Muscle layer of duodenum (tissue), 2 donors: ENCODE results near the gene L3MBTL1.

Experiments
- H3K27ac ChIP-seq: one replicate; pipeline ENCODE4 v1.7.0; 2013; ENCODE audit warnings: mild to moderate bottlenecking, low read length
- H3K27me3 ChIP-seq: one replicate; pipeline ENCODE4 v1.7.0; 2013; ENCODE audit warnings: low read depth, mild to moderate bottlenecking, control low read depth, low read length
- H3K36me3 ChIP-seq, 2 donors: one replicate each; pipeline ENCODE4 v1.7.0; 2013; ENCODE audit warnings: low read length in 2 of 2, control low read depth in 1 of 2, mild to moderate bottlenecking in 1 of 2; ENCODE audit not compliant: insufficient read depth in 2 of 2, control insufficient read depth in 1 of 2
- H3K4me1 ChIP-seq, 2 donors: one replicate each; pipeline ENCODE4 v1.7.0; 2013; ENCODE audit warnings: low read length in 2 of 2, mild to moderate bottlenecking in 2 of 2, control low read depth in 1 of 2, moderate library complexity in 1 of 2; ENCODE audit not compliant: insufficient read depth in 2 of 2, control insufficient read depth in 1 of 2
- H3K4me3 ChIP-seq, 2 donors: one replicate each; pipeline ENCODE4 v1.7.0; 2013; ENCODE audit warnings: low read length in 2 of 2, low read depth in 1 of 2, mild to moderate bottlenecking in 1 of 2
- H3K9me3 ChIP-seq, 2 donors: one replicate each; pipeline ENCODE4 v1.7.0; 2013; ENCODE audit warnings: low read length in 2 of 2, control low read depth in 1 of 2, mild to moderate bottlenecking in 1 of 2; ENCODE audit not compliant: control insufficient read depth in 1 of 2
- donor health status: healthy.

L3MBTL1 gene

GRCh38 chr20:43529457-43530153 lies 22.1 kb downstream of the L3MBTL1 start:
- Histone ChIP-seq H3K4me3 (no peak overlapping the region), H3K9me3 (no peaks in the 10 kb centered on the region), H3K27me3 (no peaks in the 10 kb centered on the region), H3K36me3 (no peaks in the 10 kb centered on the region), H3K4me1 (no peaks in the 10 kb centered on the region), H3K27ac (no peak overlapping the region)

- Histone ChIP-seq H3K4me3 (no peak overlapping the region), H3K4me1 (no peaks in the 10 kb centered on the region), H3K27me3 (no peaks in the 10 kb centered on the region), H3K36me3 (peaks cover 6 to 7% of the 10 kb centered on the region in 2 donors), H3K9me3 (no peaks in the 10 kb centered on the region), H3K27ac (no peak overlapping the region)
Observed at GRCh38 chr20:43530321-43531090, 23.0 kb downstream of the L3MBTL1 start.

GRCh38 chr20:43531091-43531443 lies 23.6 kb downstream of the L3MBTL1 start:
- Histone ChIP-seq H3K36me3 (peaks cover 7 to 11% of the 10 kb centered on the region in 2 donors), H3K27ac (no peak overlapping the region), H3K27me3 (no peaks in the 10 kb centered on the region), H3K4me3 (no peak overlapping the region), H3K4me1 (no peaks in the 10 kb centered on the region), H3K9me3 (no peaks in the 10 kb centered on the region)

- no peaks in the 10 kb centered on the region for H3K9me3 ChIP-seq
- peaks cover 7 to 20% of the 10 kb centered on the region in 2 donors for H3K36me3 ChIP-seq
- H3K27ac ChIP-seq: no peak overlapping the region
- H3K4me1 ChIP-seq: no peaks in the 10 kb centered on the region
- no peaks in the 10 kb centered on the region for H3K27me3 ChIP-seq
- H3K4me3 ChIP-seq: no peak overlapping the region
Observed at GRCh38 chr20:43532416-43533055, 25.0 kb downstream of the L3MBTL1 start.

GRCh38 chr20:43533060-43533459 lies 25.6 kb downstream of the L3MBTL1 start:
- Histone ChIP-seq H3K27ac (no peak overlapping the region), H3K9me3 (no peaks in the 10 kb centered on the region), H3K27me3 (no peaks in the 10 kb centered on the region), H3K4me1 (no peaks in the 10 kb centered on the region), H3K36me3 (peaks cover 7 to 20% of the 10 kb centered on the region in 2 donors), H3K4me3 (no peak overlapping the region)

- Histone ChIP-seq H3K4me1 (no peaks in the 10 kb centered on the region), H3K27me3 (no peaks in the 10 kb centered on the region), H3K27ac (no peak overlapping the region), H3K4me3 (no peak overlapping the region), H3K36me3 (peaks cover 7 to 20% of the 10 kb centered on the region in 2 donors), H3K9me3 (no peaks in the 10 kb centered on the region)
Observed at GRCh38 chr20:43534016-43534415, 26.5 kb downstream of the L3MBTL1 start.

GRCh38 chr20:43534791-43535350 lies 27.4 kb downstream of the L3MBTL1 start:
- Histone ChIP-seq H3K9me3 (no peaks in the 10 kb centered on the region), H3K27me3 (no peaks in the 10 kb centered on the region), H3K36me3 (peaks cover 7 to 20% of the 10 kb centered on the region in 2 donors), H3K4me3 (no peak overlapping the region), H3K27ac (no peak overlapping the region), H3K4me1 (no peaks in the 10 kb centered on the region)

- Histone ChIP-seq H3K4me3 (no peak overlapping the region), H3K36me3 (peaks cover 7 to 26% of the 10 kb centered on the region in 2 donors), H3K4me1 (no peaks in the 10 kb centered on the region), H3K9me3 (no peaks in the 10 kb centered on the region), H3K27ac (no peak overlapping the region), H3K27me3 (no peaks in the 10 kb centered on the region)
Observed at GRCh38 chr20:43535370-43536004, 28.0 kb downstream of the L3MBTL1 start.

- Histone ChIP-seq H3K27ac (no peak overlapping the region), H3K4me3 (no peak overlapping the region), H3K9me3 (no peaks in the 10 kb centered on the region), H3K36me3 (peaks cover 7 to 29% of the 10 kb centered on the region in 2 donors), H3K4me1 (no peaks in the 10 kb centered on the region), H3K27me3 (no peaks in the 10 kb centered on the region)
Observed at GRCh38 chr20:43536041-43536816, 28.7 kb downstream of the L3MBTL1 start.

- Histone ChIP-seq H3K4me3 (no peak overlapping the region), H3K36me3 (peaks cover 7 to 29% of the 10 kb centered on the region in 2 donors), H3K27ac (no peak overlapping the region), H3K27me3 (no peaks in the 10 kb centered on the region), H3K4me1 (no peaks in the 10 kb centered on the region), H3K9me3 (no peaks in the 10 kb centered on the region)
Observed at GRCh38 chr20:43536817-43537440, 29.4 kb downstream of the L3MBTL1 start.
